HG03575 (cell line): ENCODE measurements around the gene PGM1.
"Not testable (repeated sequence)": the region's sequence is repeated elsewhere in the genome, so short reads cannot be mapped to it uniquely, and the experiment has no call there.

Experiments
- ATAC-seq: cut with Tn5 transposase; IDR thresholded peaks from one replicate; pipeline ENCODE4 v1.9.1; 2021; ENCODE audit not compliant: unreplicated experiment, insufficient number of reproducible peaks, low FRiP score; ENCODE audit errors: extremely low read depth

PGM1 gene

DNA sequence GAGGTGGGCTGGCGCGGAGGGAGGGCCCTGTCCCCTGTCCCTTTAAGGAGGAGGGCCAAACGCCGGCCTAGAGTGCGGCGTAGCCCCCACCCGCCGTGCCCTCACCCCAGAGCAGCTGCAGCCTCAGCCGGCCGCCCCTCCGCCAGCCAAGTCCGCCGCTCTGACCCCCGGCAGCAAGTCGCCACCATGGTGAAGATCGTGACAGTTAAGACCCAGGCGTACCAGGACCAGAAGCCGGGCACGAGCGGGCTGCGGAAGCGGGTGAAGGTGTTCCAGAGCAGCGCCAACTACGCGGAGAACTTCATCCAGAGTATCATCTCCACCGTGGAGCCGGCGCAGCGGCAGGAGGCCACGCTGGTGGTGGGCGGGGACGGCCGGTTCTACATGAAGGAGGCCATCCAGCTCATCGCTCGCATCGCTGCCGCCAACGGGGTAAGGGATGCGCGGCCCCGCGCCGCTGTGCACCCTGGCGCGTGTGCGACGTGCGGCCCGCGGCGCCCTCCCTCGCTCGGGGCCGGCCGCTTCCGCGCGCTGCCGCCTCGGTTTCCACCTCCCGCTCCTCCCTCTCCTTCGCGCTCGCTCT lies at the start of gene PGM1:
Gene PGM1 (plus strand): TSS at position 109 of the 583 bp plus-strand sequence. CDS start 78 bp downstream, at position 187.
- peak; percentile 42 for ATAC-seq

DNA sequence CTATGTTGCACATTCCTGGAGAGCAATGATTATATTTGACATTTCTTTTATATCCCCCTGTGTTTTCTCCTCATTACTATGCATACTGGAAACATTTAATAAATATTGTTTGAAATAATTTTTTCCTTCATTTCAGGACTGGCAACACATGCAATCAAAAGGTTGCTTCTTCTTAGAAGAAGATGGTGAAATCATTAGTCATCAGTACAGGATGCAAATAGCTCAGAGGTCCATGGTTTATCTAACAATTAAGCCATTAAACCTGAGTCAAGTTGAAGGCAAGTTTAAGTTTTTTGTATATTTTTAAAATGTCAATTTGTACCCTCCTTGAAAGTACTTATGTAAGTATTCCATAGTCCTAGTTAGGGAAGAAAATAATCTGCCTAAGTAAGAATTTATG lies 47.4 kb upstream of the PGM1 start:
- ATAC-seq = no peak

GRCh38 chr1:63547621-63548294 lies 45.5 kb upstream of the PGM1 start:
- ATAC-seq = no peak

DNA sequence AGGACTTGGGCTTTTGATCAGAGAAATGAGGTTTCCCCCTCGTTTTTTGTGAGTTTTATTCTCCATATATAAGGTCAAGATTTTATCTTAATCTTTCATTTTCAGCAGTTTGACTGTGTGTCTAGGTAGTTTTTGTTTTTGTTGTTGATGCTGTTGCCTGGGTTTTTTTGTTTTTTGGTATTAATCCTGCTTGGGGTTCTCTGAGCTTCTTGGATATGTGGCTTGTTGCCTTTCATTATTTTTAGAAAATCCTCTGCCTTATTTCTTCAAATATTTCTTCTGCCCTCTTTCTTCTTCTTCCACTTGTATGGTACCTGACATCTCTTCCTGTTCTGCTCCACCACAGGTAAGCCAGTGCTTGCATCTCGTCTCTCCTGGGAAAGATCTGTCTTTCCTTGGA lies 44.9 kb upstream of the PGM1 start:
- no peak for ATAC-seq

GRCh38 chr1:63548877-63549276 lies 44.3 kb upstream of the PGM1 start:
- ATAC-seq = no peak

DNA sequence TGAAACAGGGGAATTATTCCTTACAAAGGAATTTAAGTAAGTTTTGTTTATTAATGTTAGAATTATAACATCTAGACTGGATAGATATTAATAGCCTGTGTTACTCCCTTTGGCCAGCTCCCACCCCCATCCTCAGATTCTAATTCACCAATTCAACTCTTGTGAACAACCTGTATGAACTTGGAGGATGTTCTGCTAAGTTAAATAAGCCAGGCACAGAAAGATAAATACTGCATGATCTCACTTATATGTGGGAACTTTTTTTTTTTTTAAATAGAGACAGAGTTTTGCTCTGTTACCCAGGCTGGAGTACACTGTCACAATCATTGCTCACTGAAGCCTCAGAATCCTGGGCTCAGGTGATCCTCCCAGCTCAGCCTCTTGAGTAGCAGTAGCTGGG lies 37.7 kb upstream of the PGM1 start:
- ATAC-seq = no peak

GRCh38 chr1:63557365-63557987 lies 35.7 kb upstream of the PGM1 start:
- ATAC-seq = no peak

- ATAC-seq = no peak
Observed at GRCh38 chr1:63559357-63559756, 33.9 kb upstream of the PGM1 start.

GRCh38 chr1:63563745-63564144 lies 29.5 kb upstream of the PGM1 start:
- no peak for ATAC-seq

GRCh38 chr1:63569068-63569467 lies 24.1 kb upstream of the PGM1 start:
- ATAC-seq = no peak

- no peak for ATAC-seq
Observed at GRCh38 chr1:63569640-63570316, 23.4 kb upstream of the PGM1 start.

DNA sequence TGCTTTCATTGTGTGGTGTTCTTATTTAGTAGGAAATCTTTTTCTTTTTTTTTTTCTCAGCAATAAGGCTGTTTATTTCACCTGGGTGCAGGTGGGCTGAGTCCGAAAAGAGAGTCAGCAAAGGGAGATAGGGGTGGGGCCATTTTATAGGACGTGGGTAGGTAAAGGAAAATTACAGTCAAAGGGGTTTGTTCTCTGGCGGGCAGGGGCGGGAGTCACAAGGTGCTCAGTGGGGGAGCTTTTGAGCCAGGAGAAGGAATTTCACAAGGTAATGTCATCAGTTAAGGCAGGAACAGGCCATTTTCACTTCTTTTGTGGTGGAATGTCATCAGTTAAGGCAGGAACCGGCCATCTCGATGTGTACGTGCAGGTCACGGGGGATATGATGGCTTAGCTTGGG lies 20.5 kb upstream of the PGM1 start:
- ATAC-seq = not testable (repeated sequence)

- not testable (repeated sequence) for ATAC-seq
Observed at GRCh38 chr1:63574203-63574796, 18.9 kb upstream of the PGM1 start.

- no peak for ATAC-seq
Observed at GRCh38 chr1:63575340-63575826, 17.8 kb upstream of the PGM1 start.

DNA sequence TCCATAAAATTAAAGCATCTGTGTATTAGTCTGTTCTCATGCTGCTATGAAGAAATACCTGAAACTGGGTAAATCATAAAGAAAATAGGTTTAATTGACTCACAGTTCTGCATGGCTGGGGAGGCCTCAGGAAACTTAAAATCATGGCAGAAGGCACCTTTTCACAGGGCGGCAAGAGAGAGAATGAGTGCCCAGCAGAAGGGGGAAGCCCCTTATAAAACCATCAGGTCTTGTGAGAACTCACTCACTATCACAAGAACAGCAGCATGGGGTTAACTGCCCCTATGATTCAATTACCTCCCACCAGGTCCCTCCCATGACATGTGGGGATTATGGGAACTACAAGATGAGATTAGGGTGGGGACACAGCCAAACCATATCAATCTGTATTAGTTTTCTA lies 6.9 kb upstream of the PGM1 start:
- ATAC-seq = not testable (repeated sequence)

- no peak for ATAC-seq
Observed at GRCh38 chr1:63590166-63590560, 3.0 kb upstream of the PGM1 start.

DNA sequence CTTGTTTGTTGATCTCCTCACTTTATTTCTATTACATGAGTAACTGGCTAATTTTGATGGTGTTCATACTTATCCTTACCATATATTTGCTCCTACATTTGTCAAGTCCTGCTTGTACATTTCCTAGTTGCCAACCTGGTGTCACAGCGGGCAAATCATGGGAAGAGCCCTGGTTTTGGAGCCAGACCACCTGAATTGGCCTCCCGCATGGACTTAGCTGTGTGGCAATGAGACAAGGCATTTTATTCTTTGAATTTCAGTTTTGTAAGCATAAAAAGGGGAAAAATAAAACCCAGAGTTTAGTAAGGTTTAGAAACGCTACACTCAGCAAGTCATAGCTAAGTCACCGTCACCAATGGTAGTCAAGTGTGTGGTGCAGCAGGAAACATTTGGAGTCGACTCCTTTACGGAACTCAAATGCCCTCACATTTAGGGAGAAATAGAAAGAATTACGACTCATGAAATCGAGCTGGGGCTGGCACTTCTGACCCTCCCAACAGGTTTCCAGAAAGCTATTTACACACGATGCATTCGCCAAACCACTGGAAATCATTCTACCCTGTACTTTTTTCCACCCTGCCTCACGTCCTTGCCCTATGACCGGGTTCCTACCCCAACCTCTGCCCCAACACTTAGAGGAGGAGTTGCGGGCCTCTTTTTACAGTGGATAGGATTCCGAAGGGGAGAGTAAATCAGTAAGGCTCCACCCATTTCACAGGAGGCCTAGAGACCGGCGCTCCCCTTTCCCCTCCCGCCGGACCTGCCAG lies 492 bp upstream of the PGM1 start:
- peak; percentile 30 for ATAC-seq

GRCh38 chr1:63593886-63594605 lies 835 bp downstream of the PGM1 start:
- peak; percentile 9 for ATAC-seq
